Measurements from ENCODE around the gene WDR90. TPM values are rescaled to one million over a fixed set of nuclear protein-coding genes. Genes with fewer than 3 reads are reported as not detected.

Gene WDR90
- total and polyA plus RNA-seq, 2 of the 13 experiments (the other 11 are each of a cell fraction or from before 2014, with no cell fraction given): 14.9 to 28.9 TPM

GRCh38 chr16:635573-636205 lies 13.5 kb upstream of the WDR90 start (continued):
- TF ChIP-seq KLF6 (CRISPR knock-in tag; IDR thresholded peaks at IDR 0.05): 0 out of 2 replicates have a peak, but pooled peaks have one; percentile 59
- peak; percentile 16; the same call in 1 of the 2 replicates for TF ChIP-seq ZNF605 (CRISPR knock-in tag; IDR thresholded peaks at IDR 0.05)
- TF ChIP-seq PLSCR1 (CRISPR knock-in tag; IDR thresholded peaks at IDR 0.05; ENCODE audit: borderline replicate concordance): peak; percentile 68; the same call in 1 of the 2 replicates
- no peak for TF ChIP-seq ZHX1 (CRISPR knock-in tag; IDR thresholded peaks at IDR 0.05; ENCODE audit: low read depth)
- TF ChIP-seq ZNF577 (CRISPR knock-in tag; IDR thresholded peaks at IDR 0.05; ENCODE audit: borderline replicate concordance, low read depth): no peak
- peak; percentile 40; the same call in 1 of the 2 replicates for TF ChIP-seq ZNF280B (CRISPR knock-in tag; IDR thresholded peaks at IDR 0.05; ENCODE audit: borderline replicate concordance)
